Lung (tissue), 12 donors: Measurements from ENCODE around the gene STAG1. TPM values are rescaled to one million over a fixed set of nuclear protein-coding genes. Genes with fewer than 3 reads are reported as not detected.
"Not testable (repeated sequence)": the region's sequence is repeated elsewhere in the genome, so short reads cannot be mapped to it uniquely, and the experiment has no call there.

ENCODE experiments used
- ATAC-seq: fragments of 200-7000 bp; cut with Tn5 transposase; one replicate; pipeline ENCODE4 v1.9.1; 2020; ENCODE audit warnings: moderate number of reproducible peaks; ENCODE audit not compliant: insufficient read depth, low FRiP score
- DNase-seq, 3 donors: peaks; one replicate each; pipeline ENCODE4 v3.0.0-alpha.2; 2013 to 2017
- H3K27ac ChIP-seq, 2 donors: one replicate each; pipeline ENCODE4 v1.5.1; 2013; ENCODE audit warnings: mild to moderate bottlenecking in 2 of 2, moderate library complexity in 2 of 2, control low read depth in 1 of 2, inconsistent platforms in 1 of 2, low read depth in 1 of 2, low read length in 1 of 2
- H3K27me3 ChIP-seq, 3 donors: one replicate each; pipeline ENCODE4 v1.5.1; 2013; ENCODE audit warnings: low read length in 2 of 3; ENCODE audit not compliant: control insufficient read depth in 3 of 3, insufficient read depth in 3 of 3
- H3K36me3 ChIP-seq, 4 donors: one replicate each; pipeline ENCODE4 v1.5.1; 2013; ENCODE audit warnings: low read length in 4 of 4, mild to moderate bottlenecking in 1 of 4, moderate library complexity in 1 of 4; ENCODE audit not compliant: control insufficient read depth in 4 of 4, insufficient read depth in 4 of 4
- H3K4me1 ChIP-seq, 5 donors: one replicate each; pipeline ENCODE4 v1.5.1; 2013; ENCODE audit warnings: low read length in 5 of 5, mild to moderate bottlenecking in 2 of 5, moderate library complexity in 1 of 5; ENCODE audit not compliant: control insufficient read depth in 5 of 5, insufficient read depth in 5 of 5
- H3K4me3 ChIP-seq: one replicate; pipeline ENCODE4 v1.5.1; 2013; ENCODE audit warnings: mild to moderate bottlenecking, control low read depth, moderate library complexity
- H3K9ac ChIP-seq, 2 donors: one replicate each; pipeline ENCODE4 v1.5.1; 2013; ENCODE audit warnings: low read length in 2 of 2, control low read depth in 1 of 2; ENCODE audit not compliant: insufficient read depth in 1 of 2
- H3K9me3 ChIP-seq, 4 donors: one replicate each; pipeline ENCODE4 v1.5.1; 2013; ENCODE audit warnings: low read length in 3 of 4, mild to moderate bottlenecking in 1 of 4, moderate library complexity in 1 of 4; ENCODE audit not compliant: control insufficient read depth in 4 of 4, insufficient read depth in 3 of 4
- WGBS, 2 donors: extraction: QIAGEN DNeasy Blood & Tissue Kit; methylation state at CpG; one replicate each; pipeline ENCODE4 v1.1.7; 2013; 5-methylcytosine and 5-hydroxymethylcytosine counted together
- polyA plus RNA-seq, 2 donors: library from polyadenylated mRNA; stranded (reverse); fragments of 200-250 nt; gene quantifications; one replicate each; pipeline ENCODE4 v1.2.1, GENCODE V29; 2013
- total RNA-seq, 2 donors: library from RNA; depleted of rRNA in 1 of 2; stranded (reverse); fragments of >200 nt in 1 of 2; gene quantifications; one replicate each; pipeline ENCODE4 v1.2.1, GENCODE V29; 2014 to 2021
- TF ChIP-seq, protein P1 (sequence below): IDR thresholded peaks from 2 replicates; pipeline ENCODE4 v1.5.1; 2012; ENCODE audit warnings: mild to moderate bottlenecking; ENCODE audit errors: control extremely low read depth, extremely low read depth
- donor health status: control.
- donor health status: control.
- donor health status: Bipolar disorder and iron deficiency.
- donor health status: healthy.
- donor health status: DM: yes; HTN: yes; CAD: no.

The STAG1 gene
- total and polyA plus RNA-seq, 4 donors: 8.1 to 90.0 (median 20.5) TPM

DNA sequence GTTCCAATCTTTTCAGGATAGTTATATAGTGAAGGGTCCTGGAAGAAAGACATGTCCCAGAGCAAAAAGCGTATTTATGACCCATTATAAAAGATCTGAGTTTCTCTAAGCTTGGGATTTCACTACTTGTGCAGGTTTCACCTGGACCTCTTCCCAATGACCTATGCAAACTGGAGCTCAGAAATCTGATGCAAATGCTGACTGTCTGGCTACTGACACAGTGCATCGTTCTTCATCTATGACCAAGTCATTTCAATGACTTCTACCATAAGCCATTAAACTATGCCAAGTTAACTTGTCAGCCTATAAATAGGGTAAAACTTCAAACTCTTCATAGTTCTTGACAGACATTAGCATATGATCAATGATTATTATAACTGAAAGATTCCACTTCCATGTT lies 11.1 kb downstream of the STAG1 start:
- H3K4me1 ChIP-seq: peaks cover 0 to 8% (median 5%) of the 10 kb centered on the region in 5 donors

DNA sequence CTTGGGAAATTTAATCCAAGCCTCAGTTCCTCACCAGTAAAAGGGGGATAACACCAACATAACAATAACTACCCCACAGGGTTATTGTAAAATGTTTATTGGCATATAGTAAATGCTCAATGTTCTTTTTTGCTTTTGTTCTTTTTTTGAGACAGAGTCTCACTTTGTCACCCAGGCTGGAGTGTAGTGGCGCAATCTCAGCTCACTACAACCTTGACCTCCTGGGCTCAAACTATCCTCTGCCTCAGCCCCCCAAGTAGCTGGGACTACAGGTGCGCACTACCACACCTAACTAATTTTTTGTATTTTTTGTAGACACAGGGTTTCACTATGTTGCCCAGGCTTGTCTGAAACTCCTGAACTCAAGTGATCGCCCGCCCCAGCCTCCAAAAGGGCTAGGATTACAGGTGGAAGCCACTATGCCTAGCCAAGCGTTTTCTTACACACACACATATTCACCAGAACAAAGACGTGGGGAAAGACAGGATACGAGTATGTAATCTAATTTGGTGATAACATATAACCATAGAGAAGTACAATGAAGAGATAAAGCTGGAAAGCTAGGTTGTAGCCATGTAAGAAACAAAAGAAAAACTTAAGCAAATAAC lies 11.7 kb downstream of the STAG1 start:
- Histone ChIP-seq H3K36me3 (peaks cover 0 to 2% (median 0%) of the 10 kb centered on the region in 4 donors), H3K9ac (no peak overlapping the region), H3K27ac (no peak overlapping the region), H3K4me3 (no peak overlapping the region), H3K4me1 (peaks cover 0 to 5% (median 3%) of the 10 kb centered on the region in 5 donors), H3K27me3 (no peaks in the 10 kb centered on the region), H3K9me3 (peaks cover 0 to 4% (median 0%) of the 10 kb centered on the region in 4 donors)
- WGBS, 2 donors: 72 to 81% methylated on average over 7 of the region's 7 CpGs
- TF ChIP-seq, protein P1, sequence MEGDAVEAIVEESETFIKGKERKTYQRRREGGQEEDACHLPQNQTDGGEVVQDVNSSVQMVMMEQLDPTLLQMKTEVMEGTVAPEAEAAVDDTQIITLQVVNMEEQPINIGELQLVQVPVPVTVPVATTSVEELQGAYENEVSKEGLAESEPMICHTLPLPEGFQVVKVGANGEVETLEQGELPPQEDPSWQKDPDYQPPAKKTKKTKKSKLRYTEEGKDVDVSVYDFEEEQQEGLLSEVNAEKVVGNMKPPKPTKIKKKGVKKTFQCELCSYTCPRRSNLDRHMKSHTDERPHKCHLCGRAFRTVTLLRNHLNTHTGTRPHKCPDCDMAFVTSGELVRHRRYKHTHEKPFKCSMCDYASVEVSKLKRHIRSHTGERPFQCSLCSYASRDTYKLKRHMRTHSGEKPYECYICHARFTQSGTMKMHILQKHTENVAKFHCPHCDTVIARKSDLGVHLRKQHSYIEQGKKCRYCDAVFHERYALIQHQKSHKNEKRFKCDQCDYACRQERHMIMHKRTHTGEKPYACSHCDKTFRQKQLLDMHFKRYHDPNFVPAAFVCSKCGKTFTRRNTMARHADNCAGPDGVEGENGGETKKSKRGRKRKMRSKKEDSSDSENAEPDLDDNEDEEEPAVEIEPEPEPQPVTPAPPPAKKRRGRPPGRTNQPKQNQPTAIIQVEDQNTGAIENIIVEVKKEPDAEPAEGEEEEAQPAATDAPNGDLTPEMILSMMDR: no peak
- ATAC-seq (no peak), DNase-seq (no peak)

More for the DNA sequence above, 11.1 kb downstream of the STAG1 start:
- Histone ChIP-seq H3K9me3 (peaks cover 0 to 4% (median 0%) of the 10 kb centered on the region in 4 donors), H3K36me3 (no peaks in the 10 kb centered on the region), H3K27ac (no peak overlapping the region), H3K27me3 (no peaks in the 10 kb centered on the region), H3K9ac (no peak overlapping the region), H3K4me3 (no peak overlapping the region)
- DNase-seq (no peak), ATAC-seq (no peak)
- TF ChIP-seq, protein P1: no peak
- WGBS, 2 donors: 88 to 94% methylated on average over 2 of the region's 2 CpGs

DNA sequence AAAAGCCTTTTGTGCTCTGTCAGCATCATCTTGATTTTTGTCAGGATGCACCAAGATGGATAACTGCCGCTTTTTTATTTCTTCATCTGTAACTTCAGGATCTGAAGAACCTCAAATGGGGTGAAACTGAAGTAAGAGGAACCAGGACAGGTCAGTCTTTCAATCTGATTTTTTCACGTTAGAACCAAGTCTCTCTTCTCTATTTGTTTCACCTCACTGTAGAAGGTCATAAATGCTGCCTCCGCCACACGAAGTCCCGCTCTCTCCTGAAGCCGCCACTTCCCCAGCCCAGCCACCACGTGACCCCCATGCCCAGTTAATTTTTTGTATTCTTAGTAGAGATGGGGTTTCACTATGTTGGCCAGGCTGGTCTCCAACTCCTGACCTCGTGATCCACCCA lies 15.2 kb downstream of the STAG1 start:
- not testable (repeated sequence) for H3K9ac ChIP-seq, H3K9me3 ChIP-seq, H3K4me1 ChIP-seq, H3K4me3 ChIP-seq, H3K36me3 ChIP-seq, ATAC-seq, DNase-seq, H3K27me3 ChIP-seq, H3K27ac ChIP-seq
- 81 to 83% methylated on average over 8 of the region's 8 CpGs for WGBS, 2 donors

DNA sequence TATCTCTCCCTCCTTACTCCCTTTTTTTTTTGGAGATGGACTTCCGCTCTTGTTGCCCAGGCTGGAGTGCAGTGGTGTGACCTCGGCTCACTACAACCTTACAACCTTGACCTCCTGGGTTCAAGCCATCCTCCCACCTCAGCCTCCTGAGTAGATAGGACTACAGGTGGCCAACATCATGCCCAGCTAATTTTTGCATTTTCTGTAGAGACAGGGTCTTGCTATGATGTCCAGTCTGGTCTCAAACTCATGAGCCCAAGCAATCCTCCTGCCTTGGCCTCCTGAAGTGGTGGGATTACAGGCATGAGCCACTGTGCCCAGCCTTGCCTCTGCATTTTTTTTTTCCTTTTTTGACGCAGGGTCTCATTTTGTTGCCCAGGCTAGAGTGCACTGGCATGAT lies 17.1 kb downstream of the STAG1 start:
- WGBS, 2 donors: 95 to 96% methylated on average over 3 of the region's 3 CpGs
- TF ChIP-seq, protein P1: no peak
- Histone ChIP-seq H3K27me3 (no peaks in the 10 kb centered on the region), H3K9ac (no peak overlapping the region), H3K36me3 (peaks cover 0 to 2% (median 0%) of the 10 kb centered on the region in 4 donors), H3K4me3 (no peak overlapping the region), H3K9me3 (no peaks in the 10 kb centered on the region), H3K27ac (no peak overlapping the region), H3K4me1 (peaks cover 0 to 16% (median 3%) of the 10 kb centered on the region in 5 donors)
- no peak for DNase-seq
- ATAC-seq: no peak
